ENCODE measurements around the gene ADCYAP1R1.
"Not testable (repeated sequence)": the region's sequence is repeated elsewhere in the genome, so short reads cannot be mapped to it uniquely, and the experiment has no call there.

The ADCYAP1R1 gene

DNA sequence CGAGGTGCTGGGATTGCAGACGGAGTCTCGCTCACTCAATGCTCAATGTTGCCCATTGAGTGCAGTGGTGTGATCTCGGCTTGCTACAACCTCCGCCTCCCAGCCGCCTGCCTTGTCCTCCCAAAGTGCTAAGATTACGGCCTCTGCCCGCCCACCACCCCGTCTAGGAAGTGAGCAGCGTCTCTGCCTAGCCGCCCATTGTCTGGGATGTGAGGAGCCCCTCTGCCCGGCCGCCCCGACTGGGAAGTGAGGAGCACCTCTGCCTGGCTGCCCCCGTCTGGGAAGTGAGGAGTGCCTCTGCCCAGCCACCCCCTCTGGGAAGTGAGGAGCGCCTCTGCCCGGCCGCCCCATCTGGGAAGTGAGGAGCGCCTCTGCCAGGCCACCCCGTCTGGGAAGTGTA is 101.2 kb downstream of the ADCYAP1R1 start:
- DNase-seq, result not testable (repeated sequence)

DNA sequence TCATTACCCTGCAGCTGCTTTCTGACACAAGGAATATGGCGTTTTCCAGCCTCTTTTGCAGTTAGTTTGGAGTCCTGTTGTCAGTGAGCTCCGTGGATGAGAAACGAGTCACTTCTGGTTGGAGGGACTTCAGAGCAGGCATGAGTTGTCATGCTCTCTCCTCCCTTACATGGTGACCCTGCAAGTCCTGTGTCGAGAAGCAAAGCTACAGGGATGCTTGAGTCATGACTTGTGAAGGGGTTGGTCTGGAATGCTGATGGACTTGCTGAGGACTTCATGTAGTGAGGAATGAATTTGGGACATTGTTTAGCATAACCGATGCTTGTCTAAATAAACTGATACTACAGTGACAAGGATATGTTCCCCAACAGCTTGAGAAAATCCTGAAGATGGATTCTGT is 108.8 kb downstream of the ADCYAP1R1 start:
- DNase-seq, result no peak
